Right lobe of liver (tissue), 6 donors: Measurements from ENCODE around the gene NIPAL1. TPM values are rescaled to one million over a fixed set of nuclear protein-coding genes. Genes with fewer than 3 reads are reported as not detected.

Source experiments
- ATAC-seq, 4 donors: fragments of 200-7000 bp; cut with Tn5 transposase; one replicate each; pipeline ENCODE4 v1.9.1; 2020; ENCODE audit warnings: mild to moderate bottlenecking in 4 of 4, moderate library complexity in 4 of 4
- DNase-seq, 3 donors: peaks; one replicate each; pipeline ENCODE4 v3.0.0-alpha.2; 2020
- H3K27ac ChIP-seq, 3 donors: fragments of 200-600 bp; one replicate each; pipeline ENCODE4 v1.8.0; 2022
- H3K27me3 ChIP-seq, 2 donors: fragments of 200-600 bp; one replicate each; pipeline ENCODE4 v1.8.0; 2022
- H3K36me3 ChIP-seq, 4 donors: fragments of 200-600 bp; sonication (generic) in 1 of 4; one replicate each; pipeline versions ENCODE4 v1.5.1 to v1.8.0; 2017 to 2022; ENCODE audit warnings: control low read depth in 1 of 4
- H3K4me1 ChIP-seq, 4 donors: fragments of 200-600 bp; sonication (generic) in 1 of 4; one replicate each; pipeline versions ENCODE4 v1.5.1 to v1.8.0; 2017 to 2022; ENCODE audit warnings: control low read depth in 1 of 4
- H3K4me3 ChIP-seq, 3 donors: fragments of 200-600 bp; one replicate each; pipeline ENCODE4 v1.8.0; 2022
- H3K9me3 ChIP-seq, 4 donors: fragments of 200-600 bp; sonication (generic) in 1 of 4; one replicate each; pipeline versions ENCODE4 v1.5.1 to v1.8.0; 2017 to 2022; ENCODE audit warnings: control low read depth in 1 of 4
- POLR2A ChIP-seq: fragments of 450-650 bp; IDR thresholded peaks from one replicate; pipeline ENCODE4 v1.6.1; 2017; ENCODE audit warnings: antibody characterized with exemption, mild to moderate bottlenecking
- WGBS: methylation state at CpG from one replicate; pipeline ENCODE4 v1.1.6; 2018; ENCODE audit warnings: low coverage, low lambda C conversion rate; ENCODE audit not compliant: insufficient coverage; ENCODE audit errors: missing lambda C conversion rate; 5-methylcytosine and 5-hydroxymethylcytosine counted together
- intact Hi-C, 2 donors: fragments of 100-400 bp; cut with DNase I; formaldehyde crosslinking; loops; one replicate each; pipeline versions ENCODE4 v1.11.2 to v1.14.1; 2022
- total RNA-seq, 6 experiments: library from RNA; depleted of rRNA in 2 of 6; stranded (reverse); fragments of >200 nt in 2 of 6; fragmentation: NEBNext Ultra II Directional in 3 of 6; extraction: Animal tissue kit (Norgen Biotek cat#: 25700) in 3 of 6; gene quantifications; one replicate each; pipeline versions ENCODE4 v1.1.0 to v1.2.4, GENCODE V29; 2016 to 2023
- TF ChIP-seq, protein P1 (sequence below), 4 donors: fragments of 200-600 bp in 3 of 4; fragments of 450-650 bp in 1 of 4; IDR thresholded peaks; one replicate each; pipeline versions ENCODE4 v1.5.1 to v1.8.0; 2016 to 2022; ENCODE audit warnings: antibody characterized with exemption in 4 of 4, mild to moderate bottlenecking in 2 of 4
- donor health status: DM: no; HTN: yes; CAD: no.
- donor health status: DM: no; HTN: no; CAD: no.
- donor health status: DM: no; HTN: no; CAD: no.
- donor health status: DM: no; HTN: yes; CAD: no.
- donor health status: DM: no; HTN: yes; CAD: no.

Gene NIPAL1
- total RNA-seq, 6 experiments from 2014 or later = 4.8 to 11.9 (median 7.6) TPM

DNA sequence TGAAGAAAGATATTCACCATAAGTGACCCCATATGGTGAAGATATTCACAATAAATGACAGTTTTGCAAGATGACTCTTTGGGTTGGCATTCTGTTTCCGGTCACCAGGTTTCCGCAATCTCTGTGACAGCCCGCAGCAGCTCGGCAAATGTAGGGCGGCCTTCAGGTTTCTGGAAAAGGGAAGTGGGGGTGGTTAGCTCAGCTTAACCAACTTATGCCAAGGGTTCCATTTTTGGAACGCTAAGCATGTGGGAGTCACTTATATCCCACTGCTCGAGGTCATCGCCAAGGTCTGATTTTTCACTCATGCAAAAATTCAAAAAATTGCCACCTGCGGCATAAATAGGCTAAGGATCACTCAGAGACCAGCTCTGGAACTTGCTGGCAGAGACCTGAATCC lies 51.0 kb downstream of the NIPAL1 start:
- Histone ChIP-seq H3K4me1 (peaks cover 0 to 4% (median 0%) of the 10 kb centered on the region in 4 donors), H3K4me3 (no peak overlapping the region), H3K27ac (no peak overlapping the region), H3K9me3 (no peaks in the 10 kb centered on the region), H3K27me3 (no peaks in the 10 kb centered on the region), H3K36me3 (no peaks in the 10 kb centered on the region)
- ATAC-seq (no peak), DNase-seq (no peak)
- 88% methylated on average over 8 of the region's 9 CpGs for WGBS
- intact Hi-C loops = no loop called here
- no peak for TF ChIP-seq POLR2A
- TF ChIP-seq, protein P1, sequence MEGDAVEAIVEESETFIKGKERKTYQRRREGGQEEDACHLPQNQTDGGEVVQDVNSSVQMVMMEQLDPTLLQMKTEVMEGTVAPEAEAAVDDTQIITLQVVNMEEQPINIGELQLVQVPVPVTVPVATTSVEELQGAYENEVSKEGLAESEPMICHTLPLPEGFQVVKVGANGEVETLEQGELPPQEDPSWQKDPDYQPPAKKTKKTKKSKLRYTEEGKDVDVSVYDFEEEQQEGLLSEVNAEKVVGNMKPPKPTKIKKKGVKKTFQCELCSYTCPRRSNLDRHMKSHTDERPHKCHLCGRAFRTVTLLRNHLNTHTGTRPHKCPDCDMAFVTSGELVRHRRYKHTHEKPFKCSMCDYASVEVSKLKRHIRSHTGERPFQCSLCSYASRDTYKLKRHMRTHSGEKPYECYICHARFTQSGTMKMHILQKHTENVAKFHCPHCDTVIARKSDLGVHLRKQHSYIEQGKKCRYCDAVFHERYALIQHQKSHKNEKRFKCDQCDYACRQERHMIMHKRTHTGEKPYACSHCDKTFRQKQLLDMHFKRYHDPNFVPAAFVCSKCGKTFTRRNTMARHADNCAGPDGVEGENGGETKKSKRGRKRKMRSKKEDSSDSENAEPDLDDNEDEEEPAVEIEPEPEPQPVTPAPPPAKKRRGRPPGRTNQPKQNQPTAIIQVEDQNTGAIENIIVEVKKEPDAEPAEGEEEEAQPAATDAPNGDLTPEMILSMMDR (IDR thresholded peaks at IDR 0.05) = no peak

DNA sequence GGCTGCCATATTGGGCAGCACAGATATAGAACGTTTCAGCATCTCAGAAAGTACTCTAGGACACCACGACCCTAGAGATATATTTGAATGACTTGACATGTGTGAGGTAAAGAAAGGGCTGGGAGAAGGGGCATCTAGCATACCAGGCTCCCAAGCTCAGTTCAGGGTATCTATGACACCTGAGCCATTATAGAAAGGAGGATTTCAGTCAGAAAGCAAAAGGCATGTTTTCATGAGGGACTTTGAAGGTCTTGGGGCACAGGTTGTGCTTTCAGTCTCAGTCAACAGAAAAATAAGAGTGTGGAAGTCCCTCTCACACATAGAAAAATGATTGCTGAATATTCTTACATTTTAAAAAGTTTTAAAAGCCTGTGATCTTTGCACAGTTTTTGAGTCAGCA lies 51.6 kb downstream of the NIPAL1 start:
- peaks cover 0 to 4% (median 0%) of the 10 kb centered on the region in 4 donors for H3K4me1 ChIP-seq
- TF ChIP-seq, protein P1 (IDR thresholded peaks at IDR 0.05) = no peak
- TF ChIP-seq POLR2A = no peak
- DNase-seq = no peak
- WGBS = 55% methylated on average over 2 of the region's 2 CpGs
- H3K36me3 ChIP-seq = no peaks in the 10 kb centered on the region
- ATAC-seq = no peak
- intact Hi-C loops = no loop called here
- no peak overlapping the region for H3K27ac ChIP-seq
- no peaks in the 10 kb centered on the region for H3K9me3 ChIP-seq
- no peaks in the 10 kb centered on the region for H3K27me3 ChIP-seq
- H3K4me3 ChIP-seq = no peak overlapping the region

DNA sequence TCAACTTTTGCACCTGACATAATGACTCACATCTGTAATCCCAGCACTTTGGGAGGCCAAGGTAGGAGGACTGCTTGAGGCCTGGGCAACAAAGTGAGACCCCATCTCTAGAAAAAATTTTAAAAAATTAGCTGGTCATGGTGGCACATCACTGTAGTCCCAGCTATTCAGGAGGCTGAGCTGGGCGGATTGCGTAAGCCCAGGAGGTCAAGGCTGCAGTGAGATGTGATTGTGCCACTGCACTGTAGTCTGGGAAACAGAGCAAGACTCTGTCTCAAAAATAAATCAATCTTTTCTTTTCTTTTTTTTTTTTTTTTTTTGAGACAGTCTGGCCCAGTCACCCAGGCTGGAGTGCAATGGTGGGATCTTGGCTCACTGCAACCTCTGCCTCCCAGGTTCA lies 52.5 kb downstream of the NIPAL1 start:
- TF ChIP-seq, protein P1 (IDR thresholded peaks at IDR 0.05) = no peak
- TF ChIP-seq POLR2A = no peak
- Histone ChIP-seq H3K4me3 (no peak overlapping the region), H3K27ac (no peak overlapping the region), H3K27me3 (no peaks in the 10 kb centered on the region), H3K36me3 (no peaks in the 10 kb centered on the region), H3K9me3 (no peaks in the 10 kb centered on the region), H3K4me1 (peaks cover 0 to 4% (median 0%) of the 10 kb centered on the region in 4 donors)
- ATAC-seq (peak in 3 of 4 donors; percentile 68 to 86 (median 82)), DNase-seq (peak in 1 of 3 donors; percentile 53)
- 10% methylated on average over 2 of the region's 2 CpGs for whole genome bisulfite sequencing
- intact Hi-C loops = no loop called here

DNA sequence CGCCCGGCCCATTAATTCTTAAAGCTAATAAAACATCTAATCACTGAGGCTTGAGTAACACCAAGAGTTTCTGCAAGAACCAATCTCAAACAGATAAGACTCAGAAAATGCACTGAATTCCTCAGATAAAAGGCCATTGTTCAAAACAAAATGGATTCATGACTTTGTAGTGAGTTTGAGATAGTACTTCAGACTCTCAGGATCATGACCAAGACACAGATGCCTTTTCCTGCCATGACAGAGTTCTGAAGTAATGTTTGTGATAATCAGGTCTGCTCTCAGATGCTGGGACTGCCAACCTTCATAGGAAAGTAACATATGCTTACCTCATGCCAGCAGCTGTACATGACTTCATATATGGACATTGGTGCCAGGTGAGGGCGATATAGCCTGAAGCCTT lies 54.6 kb downstream of the NIPAL1 start:
- Histone ChIP-seq H3K36me3 (no peaks in the 10 kb centered on the region), H3K9me3 (no peaks in the 10 kb centered on the region), H3K27ac (no peak overlapping the region), H3K4me3 (no peak overlapping the region), H3K27me3 (no peaks in the 10 kb centered on the region), H3K4me1 (peaks cover 0 to 4% (median 0%) of the 10 kb centered on the region in 4 donors)
- no peak for ATAC-seq
- intact Hi-C loops = no loop called here
- DNase-seq = no peak
- no peak for TF ChIP-seq POLR2A
- TF ChIP-seq, protein P1 (IDR thresholded peaks at IDR 0.05) = no peak
- 100% methylated on average over 3 of the region's 3 CpGs for WGBS
